ENCODE results near the gene INPP5E.

Gene INPP5E

DNA sequence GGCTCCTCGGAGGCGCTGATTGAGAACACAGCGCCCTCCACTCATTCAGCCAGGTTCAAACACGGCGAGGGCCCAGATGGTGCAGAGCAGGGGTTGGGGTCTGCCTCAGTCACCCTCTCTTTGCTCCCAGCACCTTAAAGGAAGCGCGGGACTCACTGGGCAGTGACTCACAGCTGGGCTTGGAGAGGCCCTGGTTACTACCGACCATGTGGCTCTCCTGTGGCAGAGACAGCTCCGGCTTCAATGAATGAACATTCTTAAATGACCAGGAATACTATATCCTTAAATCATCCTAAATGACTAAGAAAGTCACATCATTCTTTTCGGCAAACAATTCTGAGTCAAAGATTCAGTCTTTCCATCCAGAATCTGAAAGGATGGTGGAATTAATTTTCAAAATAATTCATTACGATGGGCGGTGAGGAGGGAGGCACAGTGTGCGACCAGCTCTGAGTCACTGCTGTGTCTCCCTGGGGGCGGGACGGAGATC lies 1.6 kb upstream of the INPP5E start:
- Histone ChIP-seq H3K4me3 (ENCODE audit: control insufficient read depth in 1 of 7, extremely low read depth in 1 of 7, insufficient read depth in 4 of 7, low read depth in 2 of 7, low read length in 6 of 7) (no peak overlapping the region), H3K4me1 (ENCODE audit: control extremely low read depth in 1 of 4, control insufficient read depth in 4 of 4, insufficient read depth in 4 of 4, low read length in 3 of 4) (peaks cover 0 to 26% (median 22%) of the 10 kb centered on the region in 4 experiments), H3K36me3 (ENCODE audit: control insufficient read depth in 4 of 4, insufficient read depth in 4 of 4, low read length in 3 of 4) (peaks cover 4 to 57% (median 46%) of the 10 kb centered on the region in 4 experiments), H3K27ac (ENCODE audit: insufficient read depth in 1 of 2, low read depth in 1 of 2, low read length in 2 of 2, poor library complexity in 1 of 2, severe bottlenecking in 2 of 2) (no peak overlapping the region), H3K9me3 (ENCODE audit: control extremely low read depth in 1 of 5, control insufficient read depth in 4 of 5, insufficient read depth in 2 of 5, low read depth in 1 of 5, low read length in 4 of 5) (no peaks in the 10 kb centered on the region), H3K27me3 (replicated peaks in 2 of 5; ENCODE audit: control insufficient read depth in 4 of 5, insufficient read depth in 5 of 5, low read length in 4 of 5) (no peaks in the 10 kb centered on the region)
- no peak for DNase-seq
- over 99% methylated on average over 14 of the region's 15 CpGs for WGBS (ENCODE audit: insufficient coverage)
- POLR2A ChIA-PET = interaction anchor here (1.0 kb wide), 1 partner anchor 22 kb away, joined by 3 read pairs; no protein-coding TSS in a partner anchor
- CTCF ChIA-PET = interaction anchor here (1.0 to 3.4 kb wide), 4 partner anchors 13 to 128 kb away, joined by 3 to 12 read pairs (median 4); no protein-coding TSS in a partner anchor

- peaks cover 0 to 26% (median 22%) of the 10 kb centered on the region in 4 experiments for H3K4me1 ChIP-seq (ENCODE audit: control extremely low read depth in 1 of 4, control insufficient read depth in 4 of 4, insufficient read depth in 4 of 4, low read length in 3 of 4)
- peak in 2 of 3 donors; percentile 50 to 51 for DNase-seq
- H3K9me3 ChIP-seq (ENCODE audit: control extremely low read depth in 1 of 5, control insufficient read depth in 4 of 5, insufficient read depth in 2 of 5, low read depth in 1 of 5, low read length in 4 of 5) = no peaks in the 10 kb centered on the region
- WGBS (ENCODE audit: insufficient coverage) = 1% methylated on average over 76 of the region's 91 CpGs
- no peaks in the 10 kb centered on the region for H3K27me3 ChIP-seq (replicated peaks in 2 of 5; ENCODE audit: control insufficient read depth in 4 of 5, insufficient read depth in 5 of 5, low read length in 4 of 5)
- peak overlapping the region in 1 of 2 experiments; percentile 74 for H3K27ac ChIP-seq (ENCODE audit: insufficient read depth in 1 of 2, low read depth in 1 of 2, low read length in 2 of 2, poor library complexity in 1 of 2, severe bottlenecking in 2 of 2)
- H3K4me3 ChIP-seq (ENCODE audit: control insufficient read depth in 1 of 7, extremely low read depth in 1 of 7, insufficient read depth in 4 of 7, low read depth in 2 of 7, low read length in 6 of 7) = peak overlapping the region; percentile 67 to 85 (median 83)
- POLR2A ChIA-PET = no interaction called here
- H3K36me3 ChIP-seq (ENCODE audit: control insufficient read depth in 4 of 4, insufficient read depth in 4 of 4, low read length in 3 of 4) = peaks cover under 1 to 50% (median 35%) of the 10 kb centered on the region in 4 experiments
- CTCF ChIA-PET = interaction anchor here (1.0 to 1.1 kb wide), 2 partner anchors 21 to 26 kb away, joined by 3 read pairs; no protein-coding TSS in a partner anchor
Observed at GRCh38 chr9:136438548-136439480, 831 bp downstream of the INPP5E start.

DNA sequence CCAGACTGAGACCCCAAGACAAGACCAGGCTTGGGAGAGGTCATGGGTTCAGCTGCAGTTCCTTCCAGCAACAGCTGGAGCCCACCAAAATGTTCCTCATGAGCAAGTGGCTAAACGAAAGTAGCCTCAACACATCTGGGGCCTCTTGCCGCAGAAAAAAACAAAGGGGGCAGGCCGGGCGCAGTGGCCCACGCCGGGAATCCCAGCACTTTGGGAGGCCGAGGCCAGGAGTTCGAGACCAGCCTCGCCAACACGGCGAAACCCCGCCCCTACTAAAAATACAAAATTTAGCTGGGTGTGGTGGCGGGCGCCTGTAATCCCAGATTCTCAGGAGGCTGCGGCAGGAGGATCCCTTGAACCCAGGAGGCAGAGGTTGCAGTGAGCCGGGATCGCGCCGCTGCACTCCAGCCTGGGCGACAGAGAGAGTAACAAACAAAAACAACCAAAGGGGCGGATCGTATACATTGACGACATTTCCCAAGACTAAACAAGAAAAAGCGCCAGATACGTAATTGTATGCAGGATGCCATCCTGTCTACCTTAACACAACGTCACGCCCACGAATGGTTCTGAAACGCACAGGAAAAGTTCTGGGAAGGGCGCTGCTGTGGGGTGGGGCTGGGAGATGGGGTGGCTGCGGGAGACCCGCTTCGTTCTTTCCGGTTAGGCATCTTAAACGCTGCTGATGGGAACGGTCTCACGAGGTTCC lies 1.7 kb downstream of the INPP5E start:
- peaks cover 0 to 48% (median 35%) of the 10 kb centered on the region in 4 experiments for H3K36me3 ChIP-seq (ENCODE audit: control insufficient read depth in 4 of 4, insufficient read depth in 4 of 4, low read length in 3 of 4)
- H3K27ac ChIP-seq (ENCODE audit: insufficient read depth in 1 of 2, low read depth in 1 of 2, low read length in 2 of 2, poor library complexity in 1 of 2, severe bottlenecking in 2 of 2) = peak overlapping the region in 1 of 2 experiments; percentile 74
- H3K4me1 ChIP-seq (ENCODE audit: control extremely low read depth in 1 of 4, control insufficient read depth in 4 of 4, insufficient read depth in 4 of 4, low read length in 3 of 4) = peaks cover 0 to 26% (median 22%) of the 10 kb centered on the region in 4 experiments
- peak overlapping the region; percentile 67 to 85 (median 83) for H3K4me3 ChIP-seq (ENCODE audit: control insufficient read depth in 1 of 7, extremely low read depth in 1 of 7, insufficient read depth in 4 of 7, low read depth in 2 of 7, low read length in 6 of 7)
- ChIA-PET CTCF (interaction anchor here (1.0 to 1.1 kb wide), 2 partner anchors 20 to 26 kb away, joined by 3 read pairs; no protein-coding TSS in a partner anchor), POLR2A (no interaction called here)
- 51% methylated on average over 25 of the region's 37 CpGs for WGBS (ENCODE audit: insufficient coverage)
- H3K9me3 ChIP-seq (ENCODE audit: control extremely low read depth in 1 of 5, control insufficient read depth in 4 of 5, insufficient read depth in 2 of 5, low read depth in 1 of 5, low read length in 4 of 5) = no peaks in the 10 kb centered on the region
- no peaks in the 10 kb centered on the region for H3K27me3 ChIP-seq (replicated peaks in 2 of 5; ENCODE audit: control insufficient read depth in 4 of 5, insufficient read depth in 5 of 5, low read length in 4 of 5)
- DNase-seq = no peak

- CTCF ChIA-PET = interaction anchor here (1.0 kb wide), 1 partner anchor 12 kb away, joined by 3 read pairs; no protein-coding TSS in a partner anchor
- POLR2A ChIA-PET = no interaction called here
Observed at GRCh38 chr9:136437430-136437829, 2.2 kb downstream of the INPP5E start.

DNA sequence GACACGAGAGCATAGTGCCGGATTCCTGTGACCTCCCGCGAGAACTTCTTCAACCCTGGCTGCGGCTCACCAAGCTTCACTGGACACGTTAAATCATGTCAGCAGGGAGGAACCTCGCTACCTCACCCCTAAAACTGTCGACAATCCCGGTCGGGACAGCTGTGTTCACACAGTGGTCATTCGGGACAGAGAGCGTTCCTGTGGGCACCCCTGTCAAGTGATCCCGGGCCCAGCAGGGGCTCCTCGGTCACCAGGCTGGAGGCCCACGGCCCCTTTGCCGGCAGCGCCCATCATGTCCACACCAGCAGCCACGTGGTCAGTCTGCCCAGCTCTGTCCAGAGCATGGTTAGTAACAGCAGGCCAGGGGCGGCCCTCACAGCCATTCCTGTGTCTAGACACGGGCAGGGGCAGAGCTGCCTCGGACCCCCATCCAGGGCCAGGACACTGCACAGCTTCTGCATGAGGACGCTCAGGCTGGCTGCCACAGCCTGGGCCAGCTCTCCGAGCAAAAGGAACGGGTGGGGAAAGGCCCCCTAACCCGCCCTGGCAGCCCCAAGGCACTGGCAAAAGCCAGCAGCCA lies 3.5 kb downstream of the INPP5E start:
- WGBS (ENCODE audit: insufficient coverage) = 94% methylated on average over 25 of the region's 25 CpGs
- CTCF ChIA-PET = interaction anchor here (1.5 to 1.8 kb wide), 2 partner anchors 9 to 12 kb away, joined by 3 to 4 read pairs; no protein-coding TSS in a partner anchor
- Histone ChIP-seq H3K27ac (ENCODE audit: insufficient read depth in 1 of 2, low read depth in 1 of 2, low read length in 2 of 2, poor library complexity in 1 of 2, severe bottlenecking in 2 of 2) (no peak overlapping the region), H3K4me3 (ENCODE audit: control insufficient read depth in 1 of 7, extremely low read depth in 1 of 7, insufficient read depth in 4 of 7, low read depth in 2 of 7, low read length in 6 of 7) (no peak overlapping the region), H3K27me3 (replicated peaks in 2 of 5; ENCODE audit: control insufficient read depth in 4 of 5, insufficient read depth in 5 of 5, low read length in 4 of 5) (no peaks in the 10 kb centered on the region), H3K36me3 (ENCODE audit: control insufficient read depth in 4 of 4, insufficient read depth in 4 of 4, low read length in 3 of 4) (peaks cover 0 to 42% (median 28%) of the 10 kb centered on the region in 4 experiments), H3K9me3 (ENCODE audit: control extremely low read depth in 1 of 5, control insufficient read depth in 4 of 5, insufficient read depth in 2 of 5, low read depth in 1 of 5, low read length in 4 of 5) (no peaks in the 10 kb centered on the region), H3K4me1 (ENCODE audit: control extremely low read depth in 1 of 4, control insufficient read depth in 4 of 4, insufficient read depth in 4 of 4, low read length in 3 of 4) (peaks cover 0 to 26% (median 22%) of the 10 kb centered on the region in 4 experiments)
- no peak for DNase-seq
- POLR2A ChIA-PET = no interaction called here

More at GRCh38 chr9:136437430-136437829, 2.2 kb downstream of the INPP5E start:
- Histone ChIP-seq H3K36me3 (ENCODE audit: control insufficient read depth in 4 of 4, insufficient read depth in 4 of 4, low read length in 3 of 4) (peaks cover 0 to 48% (median 36%) of the 10 kb centered on the region in 4 experiments), H3K9me3 (ENCODE audit: control extremely low read depth in 1 of 5, control insufficient read depth in 4 of 5, insufficient read depth in 2 of 5, low read depth in 1 of 5, low read length in 4 of 5) (no peaks in the 10 kb centered on the region), H3K4me1 (ENCODE audit: control extremely low read depth in 1 of 4, control insufficient read depth in 4 of 4, insufficient read depth in 4 of 4, low read length in 3 of 4) (peaks cover 0 to 26% (median 22%) of the 10 kb centered on the region in 4 experiments), H3K27ac (ENCODE audit: insufficient read depth in 1 of 2, low read depth in 1 of 2, low read length in 2 of 2, poor library complexity in 1 of 2, severe bottlenecking in 2 of 2) (no peak overlapping the region), H3K27me3 (replicated peaks in 2 of 5; ENCODE audit: control insufficient read depth in 4 of 5, insufficient read depth in 5 of 5, low read length in 4 of 5) (no peaks in the 10 kb centered on the region), H3K4me3 (ENCODE audit: control insufficient read depth in 1 of 7, extremely low read depth in 1 of 7, insufficient read depth in 4 of 7, low read depth in 2 of 7, low read length in 6 of 7) (peak overlapping the region in 1 of 7 experiments; percentile 23)
- no peak for DNase-seq
- 98% methylated on average over 4 of the region's 8 CpGs for WGBS (ENCODE audit: insufficient coverage)

- DNase-seq = no peak
- ChIA-PET CTCF (interaction anchor here (1.0 to 1.8 kb wide), 3 partner anchors 9 to 19 kb away, joined by 3 to 4 read pairs (median 3); no protein-coding TSS in a partner anchor), POLR2A (no interaction called here)
- WGBS (ENCODE audit: insufficient coverage) = 95% methylated on average over 9 of the region's 17 CpGs
- Histone ChIP-seq H3K36me3 (ENCODE audit: control insufficient read depth in 4 of 4, insufficient read depth in 4 of 4, low read length in 3 of 4) (peaks cover 0 to 51% (median 35%) of the 10 kb centered on the region in 4 experiments), H3K9me3 (ENCODE audit: control extremely low read depth in 1 of 5, control insufficient read depth in 4 of 5, insufficient read depth in 2 of 5, low read depth in 1 of 5, low read length in 4 of 5) (no peaks in the 10 kb centered on the region), H3K4me3 (ENCODE audit: control insufficient read depth in 1 of 7, extremely low read depth in 1 of 7, insufficient read depth in 4 of 7, low read depth in 2 of 7, low read length in 6 of 7) (no peak overlapping the region), H3K27ac (ENCODE audit: insufficient read depth in 1 of 2, low read depth in 1 of 2, low read length in 2 of 2, poor library complexity in 1 of 2, severe bottlenecking in 2 of 2) (no peak overlapping the region), H3K27me3 (replicated peaks in 2 of 5; ENCODE audit: control insufficient read depth in 4 of 5, insufficient read depth in 5 of 5, low read length in 4 of 5) (no peaks in the 10 kb centered on the region), H3K4me1 (ENCODE audit: control extremely low read depth in 1 of 4, control insufficient read depth in 4 of 4, insufficient read depth in 4 of 4, low read length in 3 of 4) (peaks cover 0 to 23% (median 20%) of the 10 kb centered on the region in 4 experiments)
Observed at GRCh38 chr9:136434580-136435169, 5.0 kb downstream of the INPP5E start.

Measured in common myeloid progenitor, CD34-positive (primary cell).